GM18507 (cell line): ENCODE measurements around the gene SH2D2A.

ENCODE experiments used
- DNase-seq: peaks from one replicate; pipeline ENCODE4 v3.0.0; 2011; ENCODE audit warnings: low read depth; ENCODE audit not compliant: insufficient read length; ENCODE audit errors: extremely low spot score
- FAIRE-seq: peaks from 2 replicates; lab custom pipeline; 2011; peaks lifted over from hg19 to GRCh38; lab: Jason Lieb, UNC

SH2D2A gene

DNA sequence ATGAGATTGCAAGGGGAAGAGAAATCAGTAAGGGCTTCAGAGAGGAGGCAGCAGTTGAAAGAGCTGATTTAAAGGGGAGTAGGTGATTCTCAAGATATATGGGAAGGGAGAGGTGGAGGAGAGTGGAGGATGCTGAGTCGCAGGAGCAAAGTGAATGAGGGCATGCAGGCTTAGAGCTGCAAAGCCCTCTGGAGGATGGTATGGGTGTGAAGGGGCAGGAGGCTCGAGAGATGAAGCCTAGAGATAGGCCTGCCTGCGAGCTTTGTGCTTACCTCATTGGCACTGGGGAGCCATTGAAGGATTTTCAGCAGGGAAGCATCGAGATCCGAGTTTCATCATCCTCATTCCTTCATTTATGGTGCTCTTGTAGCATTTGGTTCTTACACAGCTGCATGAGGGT, 15.8 kb upstream of the SH2D2A start:
- no peak for DNase-seq
- no peak for FAIRE-seq

DNA sequence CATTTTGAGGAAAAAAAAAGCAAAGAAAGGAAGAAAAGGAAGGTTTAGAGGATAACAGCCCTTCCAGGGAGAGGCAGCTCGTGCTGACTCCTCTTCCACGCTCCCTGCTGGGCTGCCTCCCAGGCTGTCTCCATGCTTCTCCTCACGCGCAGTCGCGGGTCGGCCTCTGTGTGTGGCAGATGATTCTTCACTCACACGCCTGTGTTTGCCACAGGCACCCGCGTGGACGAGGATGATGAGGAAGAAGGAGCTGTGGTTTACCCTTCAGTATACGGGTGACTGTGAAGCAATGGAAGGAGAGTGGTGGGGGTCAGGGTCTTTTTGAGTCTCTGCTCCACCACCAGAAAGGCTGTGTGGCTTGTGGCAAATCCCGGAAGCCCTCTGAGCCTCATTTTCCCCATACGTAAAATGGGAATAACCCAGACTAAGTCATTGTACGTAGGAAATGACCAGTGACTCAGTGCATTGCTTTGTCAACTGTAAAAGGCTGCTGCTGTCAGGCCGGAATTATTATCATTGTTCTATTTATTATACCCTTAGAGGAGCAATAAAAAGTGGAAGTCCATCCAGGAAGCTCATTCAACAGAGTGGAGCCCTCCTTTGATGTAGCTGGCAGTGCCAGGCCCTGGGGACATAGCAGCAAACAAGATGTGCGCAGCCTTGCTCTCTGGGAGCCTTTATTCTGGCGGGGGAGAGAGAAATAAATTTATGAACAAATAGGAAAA, 11.9 kb upstream of the SH2D2A start:
- DNase-seq (no peak), FAIRE-seq (no peak)

DNA sequence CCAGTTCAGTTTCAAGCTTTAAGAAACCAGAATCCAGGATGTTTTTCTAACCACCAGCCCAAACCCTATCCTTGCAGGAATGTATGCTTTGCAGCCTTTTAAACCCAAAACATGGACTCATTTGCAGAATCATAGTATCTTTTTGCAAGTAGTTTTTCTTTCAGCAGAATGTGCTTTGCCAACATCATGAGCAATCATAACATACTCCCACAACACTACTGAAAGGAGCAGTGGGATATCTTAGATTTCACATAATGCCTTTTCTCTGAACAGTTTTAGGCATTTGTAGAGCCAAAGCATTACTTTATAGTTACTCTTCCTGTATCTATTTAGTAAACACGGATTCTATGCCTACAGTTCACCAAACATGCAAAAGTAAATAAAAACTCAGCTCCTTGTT, 10.0 kb upstream of the SH2D2A start:
- DNase-seq = no peak
- no peak for FAIRE-seq

DNA sequence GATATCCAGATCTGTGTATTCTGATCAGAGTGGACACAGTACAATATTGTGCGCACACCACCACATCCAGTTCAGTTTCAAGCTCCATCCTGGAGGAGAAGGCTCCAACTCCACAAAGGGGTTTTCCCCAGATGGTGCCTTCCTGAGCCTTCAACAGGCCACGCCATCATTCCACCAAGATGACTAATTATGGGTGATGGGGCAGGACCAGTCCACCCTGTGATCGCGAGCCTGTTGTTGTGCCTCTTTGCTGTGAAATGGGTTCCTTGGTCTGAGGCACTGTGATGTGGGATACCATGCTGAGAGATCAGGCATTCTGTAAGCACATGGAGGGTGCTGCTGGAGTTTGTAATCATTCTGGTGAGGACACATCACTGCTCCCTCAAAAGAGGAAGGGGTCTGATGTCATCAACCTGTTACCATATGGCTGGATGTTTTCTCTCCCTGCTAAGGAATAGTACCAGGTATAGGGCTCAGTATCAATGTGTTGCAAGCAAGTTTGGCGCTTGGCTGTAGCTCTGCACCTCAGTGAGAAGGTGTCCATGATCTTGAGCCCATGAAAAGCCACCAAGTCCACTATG, 6.7 kb upstream of the SH2D2A start:
- DNase-seq (no peak), FAIRE-seq (no peak)

DNA sequence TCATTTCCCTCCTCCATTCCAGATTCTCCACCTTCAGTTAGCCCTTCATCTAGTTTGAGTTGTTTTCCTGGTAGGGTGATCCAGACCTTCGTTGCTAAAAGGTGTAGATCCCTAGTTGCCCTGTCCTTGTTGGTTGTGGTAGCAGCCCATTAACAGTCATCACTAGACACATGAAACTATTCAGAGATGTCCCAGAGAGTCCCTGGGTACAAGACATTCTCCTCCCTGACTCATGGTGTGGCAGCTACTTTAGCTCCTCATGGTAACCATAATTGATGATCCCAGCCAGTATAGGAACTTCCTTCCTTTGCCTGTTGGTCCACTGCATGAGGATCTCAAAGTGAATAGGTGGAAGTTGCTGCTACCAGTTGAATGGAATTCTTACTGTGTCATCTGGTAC, 6.0 kb upstream of the SH2D2A start:
- no peak for DNase-seq

DNA sequence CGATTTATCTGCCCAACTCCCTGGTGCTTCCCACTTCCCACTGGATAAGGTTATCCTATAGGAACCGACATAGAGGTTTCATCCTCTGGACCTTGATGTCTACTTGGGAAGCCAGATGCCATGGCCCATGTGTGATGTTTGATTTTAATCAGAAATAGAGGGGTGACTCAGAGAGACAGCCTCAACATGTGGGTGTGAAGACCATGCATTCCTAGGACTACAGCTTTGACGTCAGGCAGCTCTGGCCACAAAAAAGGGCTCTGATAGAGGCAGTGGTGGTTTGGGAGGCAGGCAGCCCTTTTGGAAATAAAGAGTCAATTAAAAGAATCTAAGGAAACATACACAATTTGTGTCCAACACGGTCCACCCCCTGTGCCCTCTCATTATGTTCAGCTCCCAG, 5.2 kb upstream of the SH2D2A start:
- FAIRE-seq = no peak
- no peak for DNase-seq

More for the DNA sequence above, 6.0 kb upstream of the SH2D2A start:
- no peak for FAIRE-seq

DNA sequence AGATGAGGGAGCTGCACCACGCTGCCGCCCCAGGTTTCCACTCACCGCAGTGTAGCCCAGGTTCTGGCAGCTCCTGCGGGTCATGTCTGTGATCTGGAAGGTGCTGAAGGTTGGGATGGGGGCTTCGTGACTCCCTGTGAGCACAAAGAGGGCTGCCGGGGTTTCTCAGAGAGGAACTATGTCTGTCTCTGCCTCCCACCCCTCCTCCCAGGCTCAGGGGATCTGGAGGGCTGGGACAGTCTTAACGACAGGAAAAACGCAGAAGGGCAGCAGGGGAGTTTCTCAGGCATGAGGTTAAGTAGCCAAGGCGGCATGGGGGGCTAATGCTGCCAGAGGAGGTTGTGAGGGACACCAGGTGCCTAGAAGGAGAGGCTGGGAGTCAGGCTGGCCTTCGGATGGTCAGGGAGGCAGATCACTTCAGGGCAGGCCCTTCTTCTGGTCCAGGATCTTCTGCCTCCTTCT, 656 bp downstream of the SH2D2A start:
- DNase-seq (no peak), FAIRE-seq (no peak)

DNA sequence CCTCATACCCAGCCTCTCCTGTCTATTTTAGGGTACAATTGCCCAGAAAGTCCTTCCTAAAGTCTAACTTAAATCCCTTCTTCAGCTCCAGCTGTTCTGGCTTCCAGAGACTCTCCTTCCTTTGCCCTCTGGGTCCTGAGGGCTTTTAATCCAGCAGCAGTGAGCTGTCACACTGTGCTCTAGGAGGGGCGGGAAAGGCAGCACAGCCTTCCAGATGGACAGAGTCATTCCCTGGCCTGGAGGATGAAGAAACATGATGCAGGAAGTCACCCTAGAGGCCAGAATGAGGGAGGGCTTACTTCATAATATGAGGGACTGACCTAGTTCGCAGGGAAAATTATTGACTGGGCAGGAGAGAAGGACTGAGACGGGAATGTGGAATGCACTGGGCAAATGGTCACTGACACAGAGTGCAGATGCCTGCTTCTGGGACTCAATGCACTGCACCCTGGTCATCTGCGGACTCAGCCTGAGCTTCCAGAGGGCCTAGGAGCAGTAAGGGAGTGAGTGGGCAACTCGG, 1.3 kb downstream of the SH2D2A start:
- FAIRE-seq (no peak), DNase-seq (no peak)

DNA sequence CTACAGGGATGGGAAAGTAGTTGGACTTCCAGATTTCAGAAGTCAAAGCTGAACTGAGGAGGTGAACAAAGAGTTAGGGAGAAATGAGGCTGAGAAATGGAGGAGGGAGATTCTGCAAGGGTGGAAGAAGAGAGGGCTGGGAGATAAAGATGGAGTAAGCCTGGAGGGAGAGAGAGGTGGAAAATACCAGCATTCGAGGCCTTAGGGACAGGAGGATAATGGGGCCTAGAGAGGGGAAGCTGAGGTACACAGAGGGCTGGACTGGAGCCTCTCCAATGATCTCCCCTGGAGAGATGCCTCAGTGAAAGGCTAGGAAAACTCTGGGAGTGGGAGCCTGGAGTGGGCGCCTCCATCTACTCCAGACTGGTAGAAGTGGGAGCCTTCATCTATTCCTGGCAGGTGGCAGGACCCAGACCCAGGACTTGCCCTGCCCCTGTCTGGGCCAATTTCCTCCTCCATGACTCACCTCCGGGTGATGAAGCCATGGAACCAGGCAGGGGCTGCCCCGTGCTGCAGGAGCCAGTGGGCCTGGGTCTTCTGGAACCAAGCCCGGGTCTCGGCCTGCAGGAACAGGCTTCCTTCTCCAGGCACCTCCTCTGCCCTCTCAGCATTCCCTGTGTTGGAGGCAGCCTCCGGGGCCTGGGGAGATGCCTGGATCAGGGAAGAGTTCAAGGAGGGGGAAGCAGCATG, 1.9 kb downstream of the SH2D2A start:
- DNase-seq (no peak), FAIRE-seq (no peak)

DNA sequence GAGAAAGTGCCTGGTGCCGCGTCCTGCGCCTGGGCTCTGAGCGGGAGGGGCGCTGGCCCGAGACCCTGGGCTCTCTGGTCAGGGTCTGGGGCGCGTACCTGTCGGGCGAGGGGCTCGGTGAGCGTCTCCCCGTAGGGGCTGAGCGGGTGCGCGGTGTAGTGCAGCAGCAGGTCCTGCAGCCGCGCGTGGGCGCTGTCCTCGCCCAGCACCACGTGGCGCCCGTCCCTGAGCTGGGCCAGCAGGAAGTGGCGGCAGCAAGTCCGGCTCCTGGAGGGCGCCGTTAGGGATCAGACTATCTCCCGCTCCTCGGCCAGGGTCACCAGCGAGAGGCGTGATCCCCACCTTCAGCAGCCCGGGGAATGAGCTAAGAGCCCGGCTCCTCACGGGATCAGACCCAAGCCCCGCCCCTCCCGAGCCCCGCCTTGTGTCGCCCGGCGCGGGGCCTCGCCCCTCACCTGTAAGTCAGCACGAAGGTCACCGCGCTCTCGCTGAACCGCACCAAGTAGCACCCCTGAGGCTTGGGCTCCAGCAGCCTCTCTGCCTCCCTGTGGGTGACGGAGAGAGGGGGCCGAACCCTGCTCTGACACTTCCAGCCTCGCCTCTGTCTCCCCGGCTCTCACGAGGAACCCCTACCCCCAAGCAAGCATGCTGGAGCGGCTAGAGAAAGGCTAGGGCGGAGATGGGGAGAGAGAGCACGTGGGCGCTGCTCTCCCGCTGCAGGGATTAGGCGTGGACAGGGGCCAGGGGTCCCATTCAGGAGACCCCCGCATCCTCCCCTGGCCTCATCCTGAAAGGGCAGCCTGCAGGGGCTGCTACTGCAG, 2.7 kb downstream of the SH2D2A start:
- FAIRE-seq (peak; percentile 18), DNase-seq (peak; percentile 55)

DNA sequence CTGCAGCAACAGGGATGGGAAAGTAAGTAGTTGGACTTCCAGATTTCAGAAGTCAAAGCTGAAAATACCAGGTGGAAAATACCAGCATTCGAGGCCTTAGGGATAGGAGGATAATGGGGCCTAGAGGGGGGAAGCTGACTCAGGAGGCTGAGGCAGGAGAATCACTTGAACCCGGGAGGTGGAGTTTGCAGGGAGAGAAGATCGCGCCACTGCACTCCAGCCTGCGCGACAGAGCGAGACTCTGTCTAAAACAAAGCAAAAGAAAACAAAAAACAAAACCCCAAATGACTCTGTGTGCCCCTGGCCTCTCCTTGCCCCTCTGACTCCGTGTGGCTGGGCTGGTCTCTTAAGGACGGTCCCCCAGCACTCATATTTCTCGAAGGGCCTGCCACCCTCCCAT, 3.4 kb downstream of the SH2D2A start:
- DNase-seq = no peak
- FAIRE-seq = no peak

DNA sequence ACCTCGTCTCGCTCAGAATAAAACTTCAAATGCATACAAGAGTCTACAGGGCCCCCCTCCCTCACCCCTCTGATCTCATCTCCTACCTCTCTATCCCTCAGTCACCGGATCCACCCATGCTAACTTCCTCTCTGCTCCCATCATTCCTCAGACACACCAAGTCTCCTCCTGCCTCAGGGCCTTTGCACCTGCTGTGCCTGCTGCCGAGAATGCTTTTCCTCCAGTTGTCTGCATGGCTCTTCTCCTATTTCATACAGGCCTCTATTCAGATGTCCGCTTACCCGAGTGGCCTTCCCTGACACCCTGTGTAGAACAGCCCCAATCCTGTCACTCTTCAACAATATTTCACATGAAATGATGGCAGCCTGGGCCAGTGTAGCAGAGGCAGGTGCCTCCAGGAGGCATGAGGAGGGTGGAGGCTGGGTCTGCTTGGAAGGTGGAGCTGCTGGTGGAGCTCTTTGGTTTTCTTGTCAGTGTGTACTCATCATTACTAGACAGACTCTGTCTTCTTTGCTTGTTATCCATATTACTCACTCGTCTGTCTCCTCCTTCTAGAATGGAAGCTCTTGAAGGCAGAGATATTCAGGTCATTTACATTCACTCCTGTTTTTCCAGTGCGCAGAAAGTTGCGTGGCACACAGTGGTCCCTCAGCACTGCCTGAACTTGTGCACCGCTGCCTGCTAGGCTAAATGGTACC, 4.2 kb downstream of the SH2D2A start:
- FAIRE-seq (no peak), DNase-seq (no peak)

DNA sequence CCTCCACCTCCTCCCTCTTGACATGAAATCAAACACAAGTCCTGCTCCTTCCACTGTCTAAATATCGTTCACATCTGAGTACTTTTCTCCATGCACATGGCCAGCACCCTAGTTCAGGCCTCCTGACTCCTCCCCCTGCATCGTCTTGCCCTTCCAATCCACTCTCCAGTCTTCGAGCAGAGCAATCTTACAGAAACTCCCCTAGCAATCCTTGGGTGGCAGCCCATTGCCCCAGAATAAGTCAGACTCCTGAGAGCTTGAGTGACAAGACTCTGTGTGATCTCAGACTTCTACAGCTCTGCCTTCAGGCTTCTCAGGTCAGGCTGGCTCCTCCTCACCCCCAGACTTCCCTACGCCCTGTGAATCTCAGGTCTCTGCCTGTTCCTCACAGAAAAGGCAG, 5.5 kb downstream of the SH2D2A start:
- FAIRE-seq (no peak), DNase-seq (no peak)

DNA sequence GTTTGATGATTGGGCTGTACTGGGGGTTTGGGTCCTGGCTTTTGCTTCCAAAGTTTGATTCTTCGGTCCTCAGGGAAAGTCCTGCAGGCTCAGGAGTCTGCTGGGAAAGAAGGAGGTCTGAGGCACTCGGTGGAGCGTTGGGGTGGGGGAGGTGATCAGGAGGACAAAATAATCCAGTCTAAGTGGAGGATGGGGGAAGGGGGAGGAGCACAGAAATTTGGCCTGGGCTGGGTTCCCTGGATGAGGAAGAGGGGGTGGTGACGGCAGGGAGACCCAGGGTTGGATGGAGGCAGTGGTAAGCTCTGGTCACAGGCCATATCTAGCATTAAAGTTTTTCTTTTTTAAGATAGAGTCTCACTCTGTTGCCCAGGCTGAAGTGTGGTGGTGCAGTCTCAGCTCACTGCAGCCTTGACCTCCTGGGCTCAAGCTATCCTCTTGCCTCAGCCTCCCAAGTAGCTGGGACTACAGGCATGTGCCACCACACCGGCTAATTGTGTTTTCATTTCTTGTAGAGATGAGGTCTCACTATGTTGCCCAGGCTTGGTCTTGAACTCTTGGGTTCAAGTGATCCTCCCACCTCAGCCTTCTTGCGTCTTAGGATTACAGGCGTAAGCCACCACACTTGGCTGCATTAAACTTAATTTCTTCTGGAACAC, 6.8 kb downstream of the SH2D2A start:
- FAIRE-seq = no peak

DNA sequence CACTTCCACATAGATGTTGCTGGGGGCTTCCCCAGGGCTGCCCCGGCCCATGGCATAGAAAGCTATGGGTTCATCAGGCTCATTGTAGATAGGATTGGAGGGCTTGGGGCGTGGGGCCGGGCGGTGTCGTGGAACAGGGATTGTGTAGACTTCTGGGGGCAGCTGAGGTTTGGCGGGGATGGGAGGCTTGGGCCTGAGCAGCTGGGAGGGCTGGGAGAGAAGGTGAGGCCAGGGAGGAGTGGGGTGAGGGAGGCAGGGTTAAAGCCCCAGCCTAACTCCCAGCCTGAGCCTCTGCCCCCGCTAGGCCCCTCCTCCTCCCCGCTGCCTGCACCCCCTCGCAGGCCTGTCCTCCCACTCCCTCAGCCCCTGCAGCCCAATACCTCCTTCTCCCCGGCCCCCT, 7.4 kb downstream of the SH2D2A start:
- DNase-seq (no peak), FAIRE-seq (no peak)

More for the DNA sequence above, 6.8 kb downstream of the SH2D2A start:
- DNase-seq = no peak

DNA sequence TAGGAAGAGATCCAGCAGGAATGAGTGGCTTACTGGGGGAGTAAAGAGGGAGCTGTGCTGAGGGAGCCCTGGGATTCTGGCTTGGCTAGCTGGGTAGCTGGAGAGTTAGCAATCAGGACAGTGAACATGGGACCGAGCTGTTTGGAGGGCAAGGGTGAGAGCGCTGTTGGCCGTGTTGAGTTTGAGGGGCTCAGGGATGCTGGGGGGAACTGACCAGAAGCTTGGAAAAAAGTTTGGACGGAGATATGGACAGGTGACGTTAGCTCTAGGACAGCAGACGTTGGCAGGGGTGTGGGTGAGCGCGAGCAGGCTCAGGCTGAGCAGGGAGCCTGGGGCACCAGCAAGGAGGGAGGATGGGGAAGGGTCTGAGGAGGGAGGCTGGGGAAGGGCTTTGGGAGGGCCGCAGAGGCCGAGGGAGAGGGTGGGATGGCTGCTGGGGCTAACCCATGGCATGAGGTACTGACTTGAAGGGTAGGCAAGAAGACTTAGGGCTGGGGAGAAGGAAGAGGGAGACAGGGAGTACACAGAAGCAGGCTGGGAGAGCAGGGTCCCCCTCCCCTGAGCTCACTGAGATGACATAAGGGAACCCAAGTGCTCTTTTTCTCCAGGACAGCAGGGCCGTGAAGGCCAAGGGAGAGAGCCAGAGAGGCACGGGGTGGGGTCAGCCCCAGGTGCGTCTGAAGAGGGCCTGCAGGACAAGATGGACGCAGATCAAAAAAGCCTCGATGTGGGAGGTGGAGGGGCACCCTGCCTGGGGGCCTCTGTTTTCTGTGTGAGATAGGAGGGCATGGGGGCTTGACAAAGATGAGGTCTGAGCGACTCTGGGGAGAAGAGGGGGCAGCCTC, 8.2 kb downstream of the SH2D2A start:
- FAIRE-seq (no peak), DNase-seq (no peak)

DNA sequence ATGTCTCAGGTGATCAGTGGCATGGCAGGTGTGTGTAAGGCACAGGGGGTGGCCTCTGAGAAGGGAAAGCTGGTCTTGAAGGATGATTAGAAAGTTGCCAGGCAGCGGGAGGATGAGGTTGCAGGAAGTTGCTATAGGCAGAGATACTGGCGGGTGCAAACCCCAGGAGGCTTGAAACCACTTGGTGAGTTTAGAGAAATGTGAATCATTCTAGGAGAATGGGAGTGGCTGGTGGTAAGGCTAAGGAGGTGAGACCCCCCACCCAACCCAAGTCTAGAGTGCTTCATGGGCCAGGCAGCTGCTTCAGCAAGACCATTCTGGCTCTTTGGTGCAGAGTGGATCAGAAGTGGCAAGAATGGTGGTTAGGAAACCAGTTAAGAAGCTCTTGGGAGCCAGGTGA, 9.0 kb downstream of the SH2D2A start:
- peak; percentile 41 for FAIRE-seq
- DNase-seq = no peak
